Activated naive CD4-positive, alpha-beta T cell treated with anti-CD3 and anti-CD28 coated beads, Interleukin-2, amount 50 U/mL, for 72 hours (primary cell): ENCODE measurements around the gene RNF224. TPM values are rescaled to one million over a fixed set of nuclear protein-coding genes. Genes with fewer than 3 reads are reported as not detected.
A peak's percentile ranks its signal among the peaks of the same experiment; 100 is the strongest.

ENCODE experiments used
- ATAC-seq, 2 donors: fragments of 150-1000 bp; cut with Tn5 transposase; 2 replicates each; pipeline ENCODE4 v1.10.0; 2021; ENCODE audit warnings: mild to moderate bottlenecking in 2 of 2, moderate library complexity in 2 of 2
- DNase-seq, 2 donors: peaks; one replicate each; pipeline ENCODE4 v3.0.0; 2021 to 2022; ENCODE audit warnings: low spot score in 2 of 2
- H3K27ac Mint-ChIP-seq, 2 donors: one replicate each; pipeline ENCODE4 v1.8.0; 2022; ENCODE audit warnings: mild to moderate bottlenecking in 2 of 2, mixed read lengths in 2 of 2
- H3K36me3 Mint-ChIP-seq, 2 donors: one replicate each; pipeline ENCODE4 v1.8.0; 2022; ENCODE audit warnings: mixed read lengths in 2 of 2
- H3K9me3 Mint-ChIP-seq, 2 donors: one replicate each; pipeline ENCODE4 v1.8.0; 2022; ENCODE audit warnings: mixed read lengths in 2 of 2
- total RNA-seq, 2 donors: library from RNA; stranded (reverse); gene quantifications; one replicate each; pipeline ENCODE4 v1.2.3, GENCODE V29; 2022

Gene RNF224
- total RNA-seq, 2 donors from 2014 or later: not detected

- peaks cover 0 to 11% of the 10 kb centered on the region in 2 donors for H3K36me3 Mint-ChIP-seq
- no peaks in the 10 kb centered on the region for H3K9me3 Mint-ChIP-seq
- H3K27ac Mint-ChIP-seq: peak overlapping the region; percentile 90 to 94
- ATAC-seq (no peak), DNase-seq (no peak)
Measured at GRCh38 chr9:137189297-137190295, 37.7 kb upstream of the RNF224 start.

- Mint-ChIP-seq H3K9me3 (no peaks in the 10 kb centered on the region), H3K27ac (peak overlapping the region; percentile 46 to 94), H3K36me3 (peaks cover 0 to 11% of the 10 kb centered on the region in 2 donors)
- ATAC-seq (no peak), DNase-seq (no peak)
Measured at GRCh38 chr9:137190315-137190856, 36.9 kb upstream of the RNF224 start.

- no peak for DNase-seq
- Mint-ChIP-seq H3K27ac (no peak overlapping the region), H3K36me3 (peaks cover 0 to 11% of the 10 kb centered on the region in 2 donors), H3K9me3 (no peaks in the 10 kb centered on the region)
- ATAC-seq: no peak
Measured at GRCh38 chr9:137191245-137191644, 36.1 kb upstream of the RNF224 start.

GRCh38 chr9:137191691-137192447, 35.4 kb upstream of the RNF224 start:
- Mint-ChIP-seq H3K36me3 (peaks cover 0 to 10% of the 10 kb centered on the region in 2 donors), H3K27ac (no peak overlapping the region)
- ATAC-seq: no peak

GRCh38 chr9:137192448-137192780, 34.9 kb upstream of the RNF224 start:
- H3K9me3 Mint-ChIP-seq: no peaks in the 10 kb centered on the region
- ATAC-seq (no peak), DNase-seq (no peak)
- H3K27ac Mint-ChIP-seq: no peak overlapping the region
- peaks cover 0 to 4% of the 10 kb centered on the region in 2 donors for H3K36me3 Mint-ChIP-seq

More at GRCh38 chr9:137191691-137192447, 35.4 kb upstream of the RNF224 start:
- no peaks in the 10 kb centered on the region for H3K9me3 Mint-ChIP-seq
- no peak for DNase-seq

- no peak for ATAC-seq
- no peak for DNase-seq
- no peak overlapping the region for H3K27ac Mint-ChIP-seq
- no peaks in the 10 kb centered on the region for H3K36me3 Mint-ChIP-seq
- H3K9me3 Mint-ChIP-seq: no peaks in the 10 kb centered on the region
Measured at GRCh38 chr9:137192859-137193258, 34.4 kb upstream of the RNF224 start.

- DNase-seq (no peak), ATAC-seq (no peak)
- no peak overlapping the region for H3K27ac Mint-ChIP-seq
- H3K36me3 Mint-ChIP-seq: no peaks in the 10 kb centered on the region
- H3K9me3 Mint-ChIP-seq: no peaks in the 10 kb centered on the region
Measured at GRCh38 chr9:137193771-137194170, 33.5 kb upstream of the RNF224 start.

- no peak overlapping the region for H3K27ac Mint-ChIP-seq
- ATAC-seq: no peak
- H3K36me3 Mint-ChIP-seq: no peaks in the 10 kb centered on the region
- H3K9me3 Mint-ChIP-seq: no peaks in the 10 kb centered on the region
- no peak for DNase-seq
Measured at GRCh38 chr9:137194388-137194787, 32.9 kb upstream of the RNF224 start.

GRCh38 chr9:137194909-137195308, 32.4 kb upstream of the RNF224 start:
- no peak for ATAC-seq
- H3K9me3 Mint-ChIP-seq: no peaks in the 10 kb centered on the region

GRCh38 chr9:137195525-137196220, 31.6 kb upstream of the RNF224 start:
- Mint-ChIP-seq H3K9me3 (no peaks in the 10 kb centered on the region), H3K36me3 (no peaks in the 10 kb centered on the region), H3K27ac (no peak overlapping the region)
- ATAC-seq (no peak), DNase-seq (no peak)

More at GRCh38 chr9:137194909-137195308, 32.4 kb upstream of the RNF224 start:
- no peak for DNase-seq
- H3K36me3 Mint-ChIP-seq: no peaks in the 10 kb centered on the region
- H3K27ac Mint-ChIP-seq: no peak overlapping the region

GRCh38 chr9:137198051-137198901, 29.0 kb upstream of the RNF224 start:
- DNase-seq (no peak), ATAC-seq (no peak)
- no peaks in the 10 kb centered on the region for H3K9me3 Mint-ChIP-seq
- no peak overlapping the region for H3K27ac Mint-ChIP-seq
- H3K36me3 Mint-ChIP-seq: no peaks in the 10 kb centered on the region

- DNase-seq: no peak
- ATAC-seq: no peak
- H3K36me3 Mint-ChIP-seq: no peaks in the 10 kb centered on the region
- no peaks in the 10 kb centered on the region for H3K9me3 Mint-ChIP-seq
- no peak overlapping the region for H3K27ac Mint-ChIP-seq
Measured at GRCh38 chr9:137198902-137199283, 28.4 kb upstream of the RNF224 start.

GRCh38 chr9:137199411-137200121, 27.7 kb upstream of the RNF224 start:
- ATAC-seq: no peak
- no peaks in the 10 kb centered on the region for H3K9me3 Mint-ChIP-seq
- DNase-seq: no peak
- peaks cover 5 to 6% of the 10 kb centered on the region in 2 donors for H3K36me3 Mint-ChIP-seq
- H3K27ac Mint-ChIP-seq: no peak overlapping the region

GRCh38 chr9:137200311-137201204, 26.7 kb upstream of the RNF224 start, which contains the start of gene TPRN:
Gene TPRN (minus strand): TSS chr9:137200741. CDS start chr9:137200711, 30 bp downstream.
- no peaks in the 10 kb centered on the region for H3K9me3 Mint-ChIP-seq
- DNase-seq (peak; percentile 99), ATAC-seq (peak; percentile 95 to 96)
- H3K36me3 Mint-ChIP-seq: peaks cover 13% of the 10 kb centered on the region in 2 donors
- H3K27ac Mint-ChIP-seq: peak within 1 kb of the TSS; percentile 68 to 89
